ENCODE data around the gene ZNF236. TPM values are rescaled to one million over a fixed set of nuclear protein-coding genes. Genes with fewer than 3 reads are reported as not detected.
"Not testable (repeated sequence)": the region's sequence is repeated elsewhere in the genome, so short reads cannot be mapped to it uniquely, and the experiment has no call there.

Gene ZNF236
- total RNA-seq, 6 donors from 2014 or later = 9.0 to 27.2 (median 14.8) TPM

DNA sequence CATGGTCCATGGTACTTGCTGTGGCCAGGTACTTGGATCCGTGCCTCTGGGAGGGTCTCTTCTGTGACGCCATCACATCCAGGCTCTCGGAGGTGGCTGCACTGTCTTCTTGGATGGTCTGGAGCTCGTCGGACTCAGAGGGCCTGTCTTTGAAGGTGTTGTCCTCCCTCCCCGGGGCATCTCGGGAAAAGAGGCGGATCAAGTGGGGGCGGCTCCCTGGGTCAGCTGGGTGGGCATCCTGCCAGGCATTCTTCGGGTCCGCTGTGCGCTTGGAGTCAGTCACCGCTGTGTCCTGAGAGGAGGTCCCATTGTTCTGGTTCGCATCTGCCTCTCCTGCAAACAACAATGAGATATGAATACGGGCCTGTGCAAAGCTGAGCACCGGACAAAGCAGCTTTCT, 194.6 kb downstream of the ZNF236 start:
- H3K36me3 ChIP-seq = peaks cover 0 to 15% (median 9%) of the 10 kb centered on the region in 4 donors
- no peaks in the 10 kb centered on the region for H3K9me3 ChIP-seq
- WGBS, 2 donors = 88 to 91% methylated on average over 13 to 16 of the region's 16 CpGs
- peak overlapping the region in 1 of 4 donors; percentile 21 for H3K27ac ChIP-seq
- TF ChIP-seq, protein P1, sequence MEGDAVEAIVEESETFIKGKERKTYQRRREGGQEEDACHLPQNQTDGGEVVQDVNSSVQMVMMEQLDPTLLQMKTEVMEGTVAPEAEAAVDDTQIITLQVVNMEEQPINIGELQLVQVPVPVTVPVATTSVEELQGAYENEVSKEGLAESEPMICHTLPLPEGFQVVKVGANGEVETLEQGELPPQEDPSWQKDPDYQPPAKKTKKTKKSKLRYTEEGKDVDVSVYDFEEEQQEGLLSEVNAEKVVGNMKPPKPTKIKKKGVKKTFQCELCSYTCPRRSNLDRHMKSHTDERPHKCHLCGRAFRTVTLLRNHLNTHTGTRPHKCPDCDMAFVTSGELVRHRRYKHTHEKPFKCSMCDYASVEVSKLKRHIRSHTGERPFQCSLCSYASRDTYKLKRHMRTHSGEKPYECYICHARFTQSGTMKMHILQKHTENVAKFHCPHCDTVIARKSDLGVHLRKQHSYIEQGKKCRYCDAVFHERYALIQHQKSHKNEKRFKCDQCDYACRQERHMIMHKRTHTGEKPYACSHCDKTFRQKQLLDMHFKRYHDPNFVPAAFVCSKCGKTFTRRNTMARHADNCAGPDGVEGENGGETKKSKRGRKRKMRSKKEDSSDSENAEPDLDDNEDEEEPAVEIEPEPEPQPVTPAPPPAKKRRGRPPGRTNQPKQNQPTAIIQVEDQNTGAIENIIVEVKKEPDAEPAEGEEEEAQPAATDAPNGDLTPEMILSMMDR (IDR thresholded peaks at IDR 0.05) = no peak
- no peak for TF ChIP-seq EP300 (IDR thresholded peaks at IDR 0.05)
- TF ChIP-seq POLR2A (IDR thresholded peaks at IDR 0.05) = no peak
- no peak for TF ChIP-seq POLR2AphosphoS5 (IDR thresholded peaks at IDR 0.05)
- ATAC-seq (ENCODE audit: low FRiP score in 2 of 2) (no peak), DNase-seq (no peak)
- H3K27me3 ChIP-seq = no peaks in the 10 kb centered on the region
- peaks cover 17 to 31% (median 27%) of the 10 kb centered on the region in 4 donors for H3K4me1 ChIP-seq
- H3K4me3 ChIP-seq = no peak overlapping the region

DNA sequence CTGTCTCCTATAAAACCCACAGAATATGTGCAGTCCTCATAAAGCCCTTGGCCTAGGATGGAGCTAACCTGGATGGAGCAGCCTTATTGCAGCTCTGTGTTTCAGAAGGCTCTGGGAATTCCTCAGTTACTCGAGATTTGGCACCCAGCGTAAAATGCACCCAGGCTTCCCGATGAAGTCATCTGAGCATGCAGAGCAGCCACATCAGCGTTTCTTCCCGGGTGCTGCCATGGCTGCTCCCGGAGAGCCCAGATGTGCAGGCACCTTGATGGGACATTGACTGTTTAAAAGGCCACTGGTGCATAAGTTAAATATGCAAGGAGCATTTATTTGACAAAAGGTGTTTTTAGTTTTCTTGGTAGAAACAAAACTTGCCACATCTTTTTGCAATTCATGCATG, 195.0 kb downstream of the ZNF236 start:
- no peak for DNase-seq
- peaks cover 17 to 31% (median 27%) of the 10 kb centered on the region in 4 donors for H3K4me1 ChIP-seq
- 78 to 95% methylated on average over 3 to 6 of the region's 6 CpGs for WGBS, 2 donors
- peaks cover 0 to 15% (median 9%) of the 10 kb centered on the region in 4 donors for H3K36me3 ChIP-seq
- TF ChIP-seq POLR2AphosphoS5 (IDR thresholded peaks at IDR 0.05) (no peak), EP300 (IDR thresholded peaks at IDR 0.05) (no peak), POLR2A (IDR thresholded peaks at IDR 0.05) (no peak)
- TF ChIP-seq, protein P1 (IDR thresholded peaks at IDR 0.05) = no peak
- H3K9me3 ChIP-seq = no peaks in the 10 kb centered on the region
- no peaks in the 10 kb centered on the region for H3K27me3 ChIP-seq
- ATAC-seq (ENCODE audit: low FRiP score in 2 of 2) = no peak
- H3K27ac ChIP-seq = no peak overlapping the region
- H3K4me3 ChIP-seq = no peak overlapping the region

DNA sequence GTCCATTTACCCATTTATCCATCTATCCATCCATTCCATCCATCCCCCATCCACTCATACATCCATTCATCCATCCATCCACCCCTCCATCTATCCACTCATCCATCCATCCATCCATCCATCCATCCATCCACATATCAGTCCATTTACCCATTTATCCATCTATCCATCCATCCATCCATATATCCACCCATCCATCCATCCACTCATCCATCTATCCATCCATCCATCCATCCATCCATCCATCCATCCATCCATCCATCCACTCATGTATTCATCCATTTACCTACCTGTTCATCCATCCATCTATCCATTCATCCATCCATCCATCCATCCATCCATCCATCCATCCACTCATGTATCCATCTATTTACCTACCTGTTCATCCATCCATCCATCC, 196.3 kb downstream of the ZNF236 start:
- H3K9me3 ChIP-seq; H3K4me3 ChIP-seq; H3K27ac ChIP-seq; ATAC-seq (ENCODE audit: low FRiP score in 2 of 2); DNase-seq; H3K27me3 ChIP-seq: not testable (repeated sequence)
- peaks cover 11 to 22% (median 17%) of the 10 kb centered on the region in 4 donors for H3K4me1 ChIP-seq
- H3K36me3 ChIP-seq = peaks cover 0 to 15% (median 9%) of the 10 kb centered on the region in 4 donors

DNA sequence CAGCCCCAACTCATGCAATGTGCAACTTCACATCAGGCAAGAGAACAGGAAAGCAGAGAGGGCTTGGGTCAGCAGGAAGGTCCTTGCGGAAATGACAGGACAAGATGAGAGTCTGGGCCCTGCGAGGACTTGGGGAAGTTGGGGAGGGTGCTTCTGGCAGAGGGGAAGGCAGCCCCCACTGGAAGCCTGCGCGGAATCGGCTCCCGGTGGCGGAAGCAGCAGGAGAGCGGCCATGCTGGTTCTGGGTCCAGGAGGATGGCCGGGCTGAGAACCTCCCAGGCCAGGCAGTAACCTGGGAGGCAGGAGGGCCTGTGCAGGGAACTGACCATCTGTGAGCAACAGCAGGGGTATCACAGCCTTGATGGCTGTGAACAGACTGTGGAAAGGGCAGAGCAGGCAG, 197.3 kb downstream of the ZNF236 start:
- TF ChIP-seq POLR2A (IDR thresholded peaks at IDR 0.05) (no peak), POLR2AphosphoS5 (IDR thresholded peaks at IDR 0.05) (no peak), EP300 (IDR thresholded peaks at IDR 0.05) (no peak)
- TF ChIP-seq, protein P1 (IDR thresholded peaks at IDR 0.05) = no peak
- Histone ChIP-seq H3K9me3 (no peaks in the 10 kb centered on the region), H3K4me3 (no peak overlapping the region), H3K4me1 (peaks cover under 1 to 12% (median 7%) of the 10 kb centered on the region in 4 donors), H3K36me3 (peaks cover 0 to 18% (median 13%) of the 10 kb centered on the region in 4 donors), H3K27me3 (no peaks in the 10 kb centered on the region), H3K27ac (no peak overlapping the region)
- DNase-seq (no peak), ATAC-seq (ENCODE audit: low FRiP score in 2 of 2) (no peak)
- WGBS, 2 donors = 89 to 97% methylated on average over 8 to 9 of the region's 9 CpGs

Small RNA genes lying within 50 kb of the gene (small RNA-seq; reads per million reads assigned to genes)
- 0 reads per million in 4 donors for gene RF00017
- 0 to 0.07 (median 0) reads per million in 4 donors for gene RNU6-346P
